RWPE2 (cell line): ENCODE measurements around the gene PYGL.

ENCODE experiments used
- ATAC-seq: fragments of 200-7000 bp; cut with Tn5 transposase; 3 replicates; pipeline ENCODE4 v1.9.1; 2021; ENCODE audit warnings: low read depth
- DNase-seq: peaks from one replicate; pipeline ENCODE4 v3.0.0-alpha.2; 2020; ENCODE audit warnings: low spot score
- H3K27ac ChIP-seq: fragments of 450-650 bp; 2 replicates; pipeline ENCODE4 v1.5.1; 2017; ENCODE audit warnings: mild to moderate bottlenecking; ENCODE audit not compliant: poor library complexity, severe bottlenecking
- H3K27me3 ChIP-seq: fragments of 250-450 bp; sonication (Bioruptor Pico); 2 replicates; pipeline ENCODE4 v1.5.1; 2021; ENCODE audit warnings: mild to moderate bottlenecking, moderate library complexity; ENCODE audit not compliant: insufficient read depth, poor library complexity, severe bottlenecking
- H3K36me3 ChIP-seq: fragments of 250-450 bp; sonication (Bioruptor Pico); 2 replicates; pipeline ENCODE4 v1.5.1; 2020; ENCODE audit warnings: low read depth, mild to moderate bottlenecking, moderate library complexity
- H3K4me1 ChIP-seq: fragments of 250-450 bp; sonication (Bioruptor Pico); 2 replicates; pipeline ENCODE4 v1.5.1; 2021; ENCODE audit warnings: mild to moderate bottlenecking, moderate library complexity; ENCODE audit not compliant: insufficient read depth, poor library complexity, severe bottlenecking
- H3K4me3 ChIP-seq: fragments of 250-450 bp; sonication (Bioruptor Pico); 2 replicates; pipeline ENCODE4 v1.5.1; 2021; ENCODE audit warnings: mild to moderate bottlenecking, moderate library complexity; ENCODE audit not compliant: severe bottlenecking
- H3K9me3 ChIP-seq: fragments of 250-450 bp; sonication (Bioruptor Pico); 2 replicates; pipeline ENCODE4 v1.5.1; 2021; ENCODE audit warnings: mild to moderate bottlenecking, moderate library complexity; ENCODE audit not compliant: severe bottlenecking
- TF ChIP-seq, protein P1 (sequence below): fragments of 450-650 bp; IDR thresholded peaks from one replicate; pipeline ENCODE4 v1.5.1; 2017; ENCODE audit warnings: mild to moderate bottlenecking, moderate library complexity; ENCODE audit not compliant: poor library complexity, severe bottlenecking

The PYGL gene

DNA sequence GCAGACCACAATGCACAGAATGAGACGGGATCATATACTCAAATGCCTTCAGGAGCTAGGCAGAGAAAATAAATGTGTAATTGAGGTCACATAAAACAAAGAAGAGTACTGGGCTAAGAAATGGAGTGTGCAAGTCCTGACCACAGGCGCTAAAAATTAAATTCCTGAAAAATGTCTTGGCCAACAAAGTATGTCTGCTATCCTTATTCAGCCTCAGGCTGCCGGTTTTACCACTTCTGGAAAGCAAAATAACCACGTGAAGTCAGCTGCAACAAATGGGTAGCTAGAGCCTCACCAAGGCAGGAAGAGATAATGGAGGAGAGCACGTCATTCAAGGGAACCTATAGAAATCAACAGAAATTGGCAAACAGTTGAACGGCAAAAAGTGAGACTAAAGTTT, 3.1 kb downstream of the PYGL start:
- ATAC-seq, result no peak
- no peak for DNase-seq
- Histone ChIP-seq H3K9me3 (no peaks in the 10 kb centered on the region), H3K4me1 (peaks cover 37% of the 10 kb centered on the region), H3K36me3 (peaks cover 46% of the 10 kb centered on the region), H3K27ac (peak overlapping the region; percentile 1), H3K4me3 (no peak overlapping the region), H3K27me3 (no peaks in the 10 kb centered on the region)
- TF ChIP-seq, protein P1, sequence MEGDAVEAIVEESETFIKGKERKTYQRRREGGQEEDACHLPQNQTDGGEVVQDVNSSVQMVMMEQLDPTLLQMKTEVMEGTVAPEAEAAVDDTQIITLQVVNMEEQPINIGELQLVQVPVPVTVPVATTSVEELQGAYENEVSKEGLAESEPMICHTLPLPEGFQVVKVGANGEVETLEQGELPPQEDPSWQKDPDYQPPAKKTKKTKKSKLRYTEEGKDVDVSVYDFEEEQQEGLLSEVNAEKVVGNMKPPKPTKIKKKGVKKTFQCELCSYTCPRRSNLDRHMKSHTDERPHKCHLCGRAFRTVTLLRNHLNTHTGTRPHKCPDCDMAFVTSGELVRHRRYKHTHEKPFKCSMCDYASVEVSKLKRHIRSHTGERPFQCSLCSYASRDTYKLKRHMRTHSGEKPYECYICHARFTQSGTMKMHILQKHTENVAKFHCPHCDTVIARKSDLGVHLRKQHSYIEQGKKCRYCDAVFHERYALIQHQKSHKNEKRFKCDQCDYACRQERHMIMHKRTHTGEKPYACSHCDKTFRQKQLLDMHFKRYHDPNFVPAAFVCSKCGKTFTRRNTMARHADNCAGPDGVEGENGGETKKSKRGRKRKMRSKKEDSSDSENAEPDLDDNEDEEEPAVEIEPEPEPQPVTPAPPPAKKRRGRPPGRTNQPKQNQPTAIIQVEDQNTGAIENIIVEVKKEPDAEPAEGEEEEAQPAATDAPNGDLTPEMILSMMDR, result no peak

GRCh38 chr14:50937800-50938199, 6.5 kb downstream of the PYGL start:
- no peak for ATAC-seq
- Histone ChIP-seq H3K27me3 (no peaks in the 10 kb centered on the region), H3K9me3 (no peaks in the 10 kb centered on the region), H3K36me3 (peaks cover 79% of the 10 kb centered on the region), H3K27ac (peak overlapping the region; percentile 84), H3K4me1 (peaks cover 41% of the 10 kb centered on the region), H3K4me3 (no peak overlapping the region)
- no peak for DNase-seq
- TF ChIP-seq, protein P1, result no peak

GRCh38 chr14:50937325-50937724, 7.0 kb downstream of the PYGL start:
- H3K4me3 ChIP-seq, result no peak overlapping the region
- peak overlapping the region; percentile 84 for H3K27ac ChIP-seq
- no peak for DNase-seq
- H3K9me3 ChIP-seq, result no peaks in the 10 kb centered on the region
- ATAC-seq, result peak; percentile 76
- H3K36me3 ChIP-seq, result peaks cover 79% of the 10 kb centered on the region
- H3K27me3 ChIP-seq, result no peaks in the 10 kb centered on the region
- peaks cover 41% of the 10 kb centered on the region for H3K4me1 ChIP-seq
- TF ChIP-seq, protein P1, result no peak

DNA sequence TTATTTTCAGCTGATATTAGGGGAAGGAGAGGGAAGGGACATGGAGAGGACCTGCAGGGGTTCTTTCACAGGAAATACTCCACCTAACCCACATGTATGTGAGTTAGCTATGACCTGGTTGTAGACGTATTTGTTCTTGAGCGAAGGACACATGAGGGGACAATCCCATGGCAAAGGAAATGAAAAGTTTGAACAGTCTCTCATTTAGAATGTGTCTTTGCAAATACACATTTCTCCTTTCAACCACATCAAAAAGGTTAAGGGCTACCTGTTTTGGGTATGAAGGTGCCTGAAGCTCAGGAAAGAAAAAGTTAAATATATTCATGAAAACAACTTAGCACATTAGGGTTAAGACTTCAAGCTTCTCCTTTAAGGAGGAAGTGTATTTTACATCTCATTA, 7.4 kb downstream of the PYGL start:
- H3K36me3 ChIP-seq, result peaks cover 79% of the 10 kb centered on the region
- no peaks in the 10 kb centered on the region for H3K27me3 ChIP-seq
- no peak overlapping the region for H3K4me3 ChIP-seq
- peaks cover 41% of the 10 kb centered on the region for H3K4me1 ChIP-seq
- DNase-seq, result no peak
- ATAC-seq, result peak; percentile 13
- peak overlapping the region; percentile 84 for H3K27ac ChIP-seq
- H3K9me3 ChIP-seq, result no peaks in the 10 kb centered on the region
- TF ChIP-seq, protein P1, result no peak

GRCh38 chr14:50936016-50936340, 8.3 kb downstream of the PYGL start:
- Histone ChIP-seq H3K4me3 (no peak overlapping the region), H3K36me3 (peaks cover 79% of the 10 kb centered on the region), H3K9me3 (no peaks in the 10 kb centered on the region), H3K27me3 (no peaks in the 10 kb centered on the region), H3K4me1 (peaks cover 41% of the 10 kb centered on the region), H3K27ac (peak overlapping the region; percentile 84)
- DNase-seq, result no peak
- TF ChIP-seq, protein P1, result no peak
- ATAC-seq, result no peak
